Umbilical cord (tissue), 2 donors: ENCODE results near the gene DNASE2B. TPM values are rescaled to one million over a fixed set of nuclear protein-coding genes. Genes with fewer than 3 reads are reported as not detected.

Experiments
- DNase-seq: peaks from one replicate; pipeline ENCODE4 v3.0.0-alpha.2; 2015; ENCODE audit warnings: low spot score
- total RNA-seq: library from RNA; depleted of rRNA; stranded (reverse); fragments of >200 nt; gene quantifications from one replicate; pipeline ENCODE4 v1.2.3, GENCODE V29; 2014; ENCODE audit warnings: low replicate concordance; ENCODE audit not compliant: insufficient read depth

DNASE2B gene
- total RNA-seq, 1 donor from 2014 or later, result not detected

DNA sequence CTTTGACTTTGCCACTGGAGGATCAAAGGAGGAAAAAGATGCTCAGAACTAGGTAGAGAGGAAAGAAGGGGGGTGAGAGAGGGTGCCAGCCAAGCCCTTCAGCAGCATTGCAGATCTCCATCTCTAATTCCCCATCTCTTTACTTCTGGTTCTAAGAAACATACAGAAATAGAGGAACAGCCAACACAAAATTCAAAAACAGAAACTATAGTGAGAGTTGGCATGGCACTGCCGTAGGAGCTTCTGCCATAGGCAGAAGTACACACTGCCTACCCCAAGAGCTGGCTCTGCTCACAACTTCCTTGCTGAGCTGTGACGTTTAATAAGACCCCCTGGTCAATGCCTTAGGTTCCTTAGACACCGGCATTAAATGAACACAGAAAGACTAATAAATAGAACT, 54.2 kb downstream of the DNASE2B start:
- DNase-seq, result no peak

DNA sequence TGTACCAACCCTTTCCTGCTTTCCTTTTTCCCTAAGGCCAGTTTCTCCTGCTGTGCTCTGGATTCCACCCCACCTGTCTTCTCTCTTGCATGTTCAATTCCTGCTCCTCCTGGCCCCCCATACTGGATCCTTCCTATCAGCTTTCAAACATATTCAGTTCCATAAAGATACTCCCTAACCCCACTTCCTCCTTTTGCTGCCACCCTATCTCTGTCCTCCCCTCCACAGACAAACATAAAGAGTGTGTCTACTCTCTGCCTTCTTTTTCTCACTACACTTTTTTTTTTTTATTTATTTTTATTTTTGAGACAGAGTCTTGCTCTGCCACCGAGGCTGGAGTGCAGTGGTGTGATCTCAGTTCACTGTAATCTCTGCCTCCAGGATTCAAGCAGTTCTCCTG, 63.8 kb downstream of the DNASE2B start:
- DNase-seq, result no peak

Other genes with a start within 250 kb of the DNASE2B start
- 12.8 TPM for gene SAMD13, start 96.8 kb upstream of the DNASE2B start, total RNA-seq
- gene RPF1, start 80.8 kb downstream of the DNASE2B start, total RNA-seq, result 28.6 TPM
- gene SPATA1, start 107.9 kb downstream of the DNASE2B start, total RNA-seq, result 4.8 TPM
- 26.7 TPM for gene GNG5, start 108.1 kb downstream of the DNASE2B start, total RNA-seq
- 10.6 TPM for gene CTBS, start 176.0 kb downstream of the DNASE2B start, total RNA-seq